ENCODE measurements around the gene PIM3. TPM values are rescaled to one million over a fixed set of nuclear protein-coding genes. Genes with fewer than 3 reads are reported as not detected.

PIM3 gene
- total and polyA plus RNA-seq, 4 donors = 12.9 to 27.9 (median 23.1) TPM

DNA sequence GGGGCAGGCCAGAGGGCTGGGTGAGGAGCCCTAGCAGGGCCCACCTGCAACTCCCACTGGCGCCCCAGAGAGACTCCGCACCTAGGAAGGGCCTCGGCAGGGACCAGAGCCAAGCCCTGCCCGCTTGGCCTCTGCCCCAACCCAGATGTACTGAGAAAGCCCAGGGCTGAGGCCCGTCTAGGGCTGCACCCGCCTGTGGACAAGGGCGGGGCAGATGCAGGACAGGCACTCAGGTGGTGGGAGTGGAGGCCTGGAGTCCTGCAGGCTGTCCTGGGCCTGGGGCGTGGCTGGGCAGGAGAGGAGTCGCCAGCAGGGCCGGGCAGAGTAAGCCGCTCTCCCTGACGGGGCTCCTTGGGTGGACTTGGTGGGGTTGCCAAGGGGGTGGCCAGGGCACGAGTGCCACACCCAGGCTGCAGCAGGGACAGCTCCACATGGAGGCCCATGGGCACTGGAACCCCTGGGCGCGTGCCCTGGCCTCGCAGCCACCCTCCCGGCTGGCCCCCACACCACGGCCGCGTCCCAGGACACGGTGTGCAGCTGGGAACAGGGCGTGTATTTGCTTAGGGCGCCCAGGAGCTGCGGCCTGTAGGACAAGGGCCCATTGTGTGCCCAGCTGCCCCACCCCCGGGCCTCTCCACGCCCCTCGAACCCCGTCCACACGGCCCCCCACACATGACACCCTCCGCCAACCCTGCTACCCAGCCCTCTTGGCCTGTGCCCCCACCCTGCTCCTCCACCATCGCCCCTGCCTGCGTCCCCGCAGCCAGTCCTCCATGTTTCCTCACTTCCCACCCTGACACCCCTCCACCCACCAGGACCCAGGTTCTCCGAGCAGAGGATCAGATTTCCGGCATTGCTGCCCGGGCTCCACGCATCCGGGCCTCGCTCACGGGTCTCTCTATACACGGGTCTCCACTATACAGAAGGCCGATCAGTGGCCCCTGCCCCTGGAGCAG, 11.3 kb upstream of the PIM3 start:
- no peaks in the 10 kb centered on the region for H3K9me3 ChIP-seq (ENCODE audit: control insufficient read depth, insufficient read depth, low read length)
- H3K36me3 ChIP-seq (ENCODE audit: control insufficient read depth, insufficient read depth, low read length) = no peaks in the 10 kb centered on the region
- H3K27ac ChIP-seq (ENCODE audit: low read depth, low read length) = no peak overlapping the region
- H3K4me3 ChIP-seq (ENCODE audit: low read depth, low read length) = no peak overlapping the region
- H3K27me3 ChIP-seq (ENCODE audit: control insufficient read depth, insufficient read depth, low read length) = no peaks in the 10 kb centered on the region
- WGBS (ENCODE audit: insufficient coverage) = 74% methylated on average over 41 of the region's 42 CpGs
- peaks cover 18% of the 10 kb centered on the region for H3K4me1 ChIP-seq (ENCODE audit: control insufficient read depth, insufficient read depth, low read length)
- no peak for DNase-seq (ENCODE audit: low read depth in 4 of 6, low spot score in 6 of 6)

DNA sequence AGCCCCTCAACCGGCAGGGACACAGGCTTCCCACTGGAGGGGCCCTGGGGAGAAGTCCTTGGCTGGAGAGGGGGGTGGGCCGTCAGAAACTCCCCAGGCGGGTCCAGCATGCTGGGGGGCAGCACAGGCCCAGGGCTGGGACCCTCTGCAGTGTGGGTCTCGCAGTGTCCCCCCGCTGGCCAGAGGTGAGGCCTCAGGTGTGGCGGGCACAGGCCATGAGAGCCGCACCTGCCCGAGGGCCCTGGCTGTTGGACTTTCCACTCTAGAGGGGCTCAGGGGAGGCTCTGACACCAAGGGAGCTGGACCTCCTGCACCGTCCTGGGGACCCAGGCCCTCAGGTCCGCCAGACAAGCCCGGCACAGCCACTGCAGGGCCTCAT, 10.7 kb upstream of the PIM3 start:
- Histone ChIP-seq H3K27me3 (ENCODE audit: control insufficient read depth, insufficient read depth, low read length) (no peaks in the 10 kb centered on the region), H3K27ac (ENCODE audit: low read depth, low read length) (no peak overlapping the region), H3K4me3 (ENCODE audit: low read depth, low read length) (no peak overlapping the region), H3K36me3 (ENCODE audit: control insufficient read depth, insufficient read depth, low read length) (no peaks in the 10 kb centered on the region), H3K9me3 (ENCODE audit: control insufficient read depth, insufficient read depth, low read length) (no peaks in the 10 kb centered on the region), H3K4me1 (ENCODE audit: control insufficient read depth, insufficient read depth, low read length) (peaks cover 18% of the 10 kb centered on the region)
- no peak for DNase-seq (ENCODE audit: low read depth in 4 of 6, low spot score in 6 of 6)
- WGBS (ENCODE audit: insufficient coverage) = 89% methylated on average over 7 of the region's 11 CpGs

DNA sequence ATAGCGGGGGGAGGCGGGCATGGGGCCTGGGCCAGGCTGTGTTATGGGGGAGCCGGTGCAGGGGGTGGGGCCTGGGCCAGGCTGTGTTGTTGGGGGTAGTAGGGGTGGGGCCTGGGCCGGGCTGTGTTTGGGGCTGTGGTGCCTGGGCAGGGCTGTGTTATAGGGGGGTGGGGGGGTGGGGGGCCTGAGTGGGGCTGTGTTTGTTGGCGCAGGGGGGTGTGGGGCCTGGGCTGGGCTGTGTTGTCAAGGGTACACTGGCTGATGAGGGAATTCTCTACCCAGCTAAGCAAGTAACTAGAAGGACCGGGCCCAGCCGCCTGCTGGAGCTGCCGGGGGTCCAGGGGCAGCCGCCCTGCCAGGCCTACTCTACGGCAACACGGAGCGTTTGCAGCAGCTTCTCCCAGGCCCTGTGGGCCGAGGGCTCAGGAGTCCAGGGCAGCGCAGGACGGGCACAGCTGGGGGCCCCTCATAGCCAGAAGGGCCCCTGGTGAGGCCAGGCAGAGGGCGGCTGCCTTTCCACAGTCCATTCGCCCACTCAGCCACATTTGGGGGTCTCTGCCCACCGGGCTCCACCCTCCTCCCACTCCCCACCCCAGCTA, 10.1 kb upstream of the PIM3 start:
- WGBS (ENCODE audit: insufficient coverage) = 71% methylated on average over 13 of the region's 18 CpGs

DNA sequence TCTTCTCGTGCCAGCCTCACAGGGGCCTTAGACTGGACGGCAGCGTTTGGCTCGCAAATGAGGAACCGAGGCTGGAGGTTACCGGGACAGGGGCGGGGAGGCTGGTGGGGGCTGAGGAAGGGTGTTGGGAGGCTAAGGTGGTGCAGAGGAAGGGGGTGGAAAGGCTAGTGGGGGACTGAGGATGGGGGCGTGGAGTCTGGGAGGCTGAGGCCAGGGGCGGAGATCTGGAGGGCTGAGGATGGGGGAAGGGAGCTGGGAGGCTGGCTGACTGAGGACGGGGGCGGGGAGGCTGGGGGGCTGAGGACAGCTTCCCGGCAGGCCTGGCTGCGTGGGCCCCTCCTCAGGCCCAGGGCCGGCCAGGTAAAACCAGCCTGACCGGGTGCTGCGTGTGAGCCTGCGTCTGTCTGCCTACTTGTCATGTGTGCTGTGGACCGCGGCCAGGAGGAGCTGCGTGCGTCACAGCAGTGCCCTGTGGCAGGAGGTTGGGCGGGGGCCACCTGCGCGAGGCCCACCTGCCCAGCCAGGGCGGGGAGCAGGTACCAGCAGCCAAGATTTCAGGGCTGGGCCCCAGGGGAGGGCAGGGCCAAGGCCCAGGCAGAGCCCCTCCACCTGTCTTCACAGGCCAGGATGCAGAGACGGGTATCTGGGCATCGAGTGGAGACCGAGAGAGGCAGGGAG, 9.4 kb upstream of the PIM3 start:
- Histone ChIP-seq H3K36me3 (ENCODE audit: control insufficient read depth, insufficient read depth, low read length) (no peaks in the 10 kb centered on the region), H3K4me3 (ENCODE audit: low read depth, low read length) (no peak overlapping the region), H3K9me3 (ENCODE audit: control insufficient read depth, insufficient read depth, low read length) (no peaks in the 10 kb centered on the region), H3K4me1 (ENCODE audit: control insufficient read depth, insufficient read depth, low read length) (peaks cover 18% of the 10 kb centered on the region), H3K27me3 (ENCODE audit: control insufficient read depth, insufficient read depth, low read length) (no peaks in the 10 kb centered on the region), H3K27ac (ENCODE audit: low read depth, low read length) (peak overlapping the region; percentile 47)
- 83% methylated on average over 27 of the region's 28 CpGs for WGBS (ENCODE audit: insufficient coverage)
- no peak for DNase-seq (ENCODE audit: low read depth in 4 of 6, low spot score in 6 of 6)

More for the DNA sequence above, 10.1 kb upstream of the PIM3 start:
- H3K27me3 ChIP-seq (ENCODE audit: control insufficient read depth, insufficient read depth, low read length) = no peaks in the 10 kb centered on the region
- H3K4me3 ChIP-seq (ENCODE audit: low read depth, low read length) = no peak overlapping the region
- H3K4me1 ChIP-seq (ENCODE audit: control insufficient read depth, insufficient read depth, low read length) = peaks cover 18% of the 10 kb centered on the region
- H3K9me3 ChIP-seq (ENCODE audit: control insufficient read depth, insufficient read depth, low read length) = no peaks in the 10 kb centered on the region
- peak overlapping the region; percentile 47 for H3K27ac ChIP-seq (ENCODE audit: low read depth, low read length)
- DNase-seq (ENCODE audit: low read depth in 4 of 6, low spot score in 6 of 6) = no peak
- H3K36me3 ChIP-seq (ENCODE audit: control insufficient read depth, insufficient read depth, low read length) = no peaks in the 10 kb centered on the region

DNA sequence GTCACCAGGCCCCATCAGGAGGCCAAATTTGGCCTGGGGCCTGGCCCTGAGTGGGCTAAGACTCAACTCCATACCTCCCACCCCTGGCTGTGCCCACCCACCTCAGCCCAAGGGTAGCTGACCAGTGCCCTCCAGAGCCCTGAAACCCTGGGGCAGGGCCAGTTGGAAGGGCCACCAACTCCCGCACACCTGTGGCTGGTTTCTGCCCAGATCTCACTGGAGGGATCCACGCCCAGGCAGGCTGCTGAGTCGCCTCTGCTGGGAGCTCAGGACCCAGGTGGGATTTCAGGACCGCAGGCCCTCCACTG, 8.9 kb upstream of the PIM3 start:
- no peak for DNase-seq (ENCODE audit: low read depth in 4 of 6, low spot score in 6 of 6)
- 85% methylated on average over 3 of the region's 4 CpGs for WGBS (ENCODE audit: insufficient coverage)
- no peaks in the 10 kb centered on the region for H3K9me3 ChIP-seq (ENCODE audit: control insufficient read depth, insufficient read depth, low read length)
- H3K27ac ChIP-seq (ENCODE audit: low read depth, low read length) = peak overlapping the region; percentile 47
- no peaks in the 10 kb centered on the region for H3K27me3 ChIP-seq (ENCODE audit: control insufficient read depth, insufficient read depth, low read length)
- no peak overlapping the region for H3K4me3 ChIP-seq (ENCODE audit: low read depth, low read length)
- peaks cover 18% of the 10 kb centered on the region for H3K4me1 ChIP-seq (ENCODE audit: control insufficient read depth, insufficient read depth, low read length)
- no peaks in the 10 kb centered on the region for H3K36me3 ChIP-seq (ENCODE audit: control insufficient read depth, insufficient read depth, low read length)

DNA sequence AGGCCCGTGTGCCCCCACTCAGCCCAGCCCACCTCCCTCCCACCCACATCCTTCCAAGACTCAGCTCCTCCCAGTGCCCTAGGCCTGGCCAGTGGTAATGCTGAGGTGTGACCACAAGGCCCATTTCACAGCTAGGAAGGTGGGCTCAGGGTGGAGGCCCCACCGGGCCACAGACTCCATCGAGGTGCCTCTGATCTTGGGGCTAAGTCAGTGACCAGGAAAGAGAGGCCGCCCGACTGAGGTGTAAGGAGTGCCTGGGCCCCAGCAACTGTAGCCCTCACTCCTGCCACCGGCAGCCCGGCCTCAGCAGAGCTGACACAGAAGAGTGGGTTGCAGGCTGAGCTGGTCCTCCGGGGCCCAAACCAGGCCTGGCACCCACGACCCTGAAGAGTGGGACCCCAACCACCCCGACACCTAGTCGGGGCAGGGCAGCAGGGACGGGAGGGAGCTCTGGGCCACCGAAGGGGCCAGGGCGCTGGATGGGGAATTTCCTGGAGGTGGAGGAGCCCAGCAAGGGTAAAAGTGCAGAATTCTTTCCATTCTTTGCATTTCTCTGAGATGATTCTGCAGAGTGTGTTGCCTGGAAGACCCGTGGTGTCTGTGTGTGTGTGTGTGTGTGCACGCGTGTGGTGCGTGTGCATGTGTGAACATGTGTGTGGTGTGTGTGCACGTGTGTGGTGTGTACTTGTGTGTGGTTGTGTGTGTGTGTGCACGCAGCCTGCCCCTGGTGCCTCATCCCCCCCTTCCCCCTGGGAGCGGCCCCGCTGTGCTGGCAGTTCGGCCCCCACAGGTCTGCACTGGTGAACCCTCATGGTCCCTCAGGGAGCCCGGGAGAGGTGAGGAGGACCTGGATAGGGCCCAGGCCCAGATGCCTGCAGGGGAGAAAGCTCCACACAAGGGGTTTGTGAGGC, 8.3 kb upstream of the PIM3 start:
- Histone ChIP-seq H3K27ac (ENCODE audit: low read depth, low read length) (peak overlapping the region; percentile 47), H3K36me3 (ENCODE audit: control insufficient read depth, insufficient read depth, low read length) (no peaks in the 10 kb centered on the region), H3K27me3 (ENCODE audit: control insufficient read depth, insufficient read depth, low read length) (no peaks in the 10 kb centered on the region), H3K4me1 (ENCODE audit: control insufficient read depth, insufficient read depth, low read length) (peaks cover 15% of the 10 kb centered on the region), H3K9me3 (ENCODE audit: control insufficient read depth, insufficient read depth, low read length) (no peaks in the 10 kb centered on the region), H3K4me3 (ENCODE audit: low read depth, low read length) (no peak overlapping the region)
- WGBS (ENCODE audit: insufficient coverage) = 82% methylated on average over 16 of the region's 24 CpGs
- no peak for DNase-seq (ENCODE audit: low read depth in 4 of 6, low spot score in 6 of 6)

DNA sequence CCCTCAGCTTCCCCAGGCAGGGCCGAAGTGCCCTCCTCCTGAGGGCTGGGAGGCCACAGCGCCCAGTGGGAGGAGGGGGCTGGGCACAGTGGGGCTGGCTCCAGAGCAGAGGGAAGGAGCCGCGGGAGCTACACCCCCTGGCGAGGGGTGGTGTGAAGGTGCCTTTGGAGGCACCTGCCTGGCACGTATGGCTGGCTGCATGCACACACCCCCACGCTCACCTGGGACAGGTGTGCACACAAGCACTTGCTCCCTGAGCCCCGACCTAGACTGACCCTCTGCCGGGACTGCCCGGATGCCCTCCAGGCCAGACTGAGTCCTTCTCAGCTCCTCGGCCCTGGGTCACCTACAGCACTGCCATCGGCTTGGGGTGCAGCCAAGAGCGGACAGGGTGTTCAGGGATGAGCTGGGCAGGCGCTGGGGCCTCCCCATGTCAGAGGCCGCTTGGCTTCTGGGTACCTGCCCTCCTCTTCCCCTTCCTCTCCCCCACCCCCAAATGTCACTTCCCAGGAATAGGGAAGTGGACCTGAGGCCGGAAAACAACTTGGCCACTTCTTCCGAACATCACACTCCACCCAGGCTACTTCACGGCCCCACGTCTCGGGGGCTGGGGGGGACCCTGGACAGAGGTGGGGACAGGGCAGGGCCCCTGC, 7.4 kb upstream of the PIM3 start:
- WGBS (ENCODE audit: insufficient coverage) = 88% methylated on average over 18 of the region's 20 CpGs
- peaks cover 15% of the 10 kb centered on the region for H3K4me1 ChIP-seq (ENCODE audit: control insufficient read depth, insufficient read depth, low read length)
- DNase-seq (ENCODE audit: low read depth in 4 of 6, low spot score in 6 of 6) = no peak
- no peaks in the 10 kb centered on the region for H3K27me3 ChIP-seq (ENCODE audit: control insufficient read depth, insufficient read depth, low read length)
- no peaks in the 10 kb centered on the region for H3K9me3 ChIP-seq (ENCODE audit: control insufficient read depth, insufficient read depth, low read length)
- no peak overlapping the region for H3K4me3 ChIP-seq (ENCODE audit: low read depth, low read length)
- no peak overlapping the region for H3K27ac ChIP-seq (ENCODE audit: low read depth, low read length)
- H3K36me3 ChIP-seq (ENCODE audit: control insufficient read depth, insufficient read depth, low read length) = no peaks in the 10 kb centered on the region

DNA sequence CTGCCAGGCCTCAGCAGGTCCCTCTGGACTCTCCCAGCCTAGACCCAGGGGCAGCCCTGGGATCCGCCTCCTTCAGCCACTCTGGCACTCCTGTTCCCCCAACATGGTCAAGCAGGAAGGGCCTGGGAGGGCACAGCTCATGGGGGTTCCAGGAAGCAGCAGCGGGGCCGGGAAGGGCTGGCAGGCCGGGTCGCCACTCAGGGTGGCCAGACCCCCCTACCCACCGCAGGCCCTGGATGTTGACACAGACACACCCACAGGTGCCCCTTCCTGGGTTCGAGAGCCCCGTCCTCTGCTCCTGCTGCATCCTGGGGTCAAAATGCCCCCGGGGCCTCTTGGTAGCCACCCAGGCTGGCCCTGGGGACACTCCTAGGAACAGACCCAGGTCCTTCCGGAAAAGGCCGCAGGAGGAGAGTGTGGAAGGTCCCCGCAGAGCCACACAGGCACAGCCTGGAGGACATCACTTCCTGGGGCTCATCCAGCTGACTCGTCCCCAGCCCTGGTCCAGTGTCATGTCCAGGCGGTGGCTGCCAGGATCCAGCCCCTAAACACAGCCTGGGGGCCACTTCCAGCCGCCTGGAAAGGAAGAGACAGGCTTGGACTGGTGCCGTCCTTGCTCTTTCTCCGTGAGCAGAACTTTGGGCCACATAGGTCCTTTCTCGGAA, 6.8 kb upstream of the PIM3 start:
- Histone ChIP-seq H3K9me3 (ENCODE audit: control insufficient read depth, insufficient read depth, low read length) (no peaks in the 10 kb centered on the region), H3K27ac (ENCODE audit: low read depth, low read length) (no peak overlapping the region), H3K4me3 (ENCODE audit: low read depth, low read length) (no peak overlapping the region), H3K36me3 (ENCODE audit: control insufficient read depth, insufficient read depth, low read length) (no peaks in the 10 kb centered on the region), H3K27me3 (ENCODE audit: control insufficient read depth, insufficient read depth, low read length) (no peaks in the 10 kb centered on the region), H3K4me1 (ENCODE audit: control insufficient read depth, insufficient read depth, low read length) (peaks cover 17% of the 10 kb centered on the region)
- WGBS (ENCODE audit: insufficient coverage) = 89% methylated on average over 17 of the region's 18 CpGs
- DNase-seq (ENCODE audit: low read depth in 4 of 6, low spot score in 6 of 6) = no peak

All from spinal cord (tissue), 10 donors.